Measurements from ENCODE around the gene IRF2BP2.
A peak's percentile ranks its signal among the peaks of the same experiment; 100 is the strongest.
"Not testable (repeated sequence)": the region's sequence is repeated elsewhere in the genome, so short reads cannot be mapped to it uniquely, and the experiment has no call there.

Gene IRF2BP2

GRCh38 chr1:234595899-234596298 is 14.1 kb downstream of the IRF2BP2 start:
- no peaks in the 10 kb centered on the region for H3K36me3 ChIP-seq (ENCODE audit: control insufficient read depth in 2 of 2, insufficient read depth in 1 of 2, low read length in 2 of 2)
- H3K4me3 ChIP-seq (ENCODE audit: low read depth, low read length), result no peak overlapping the region
- no peaks in the 10 kb centered on the region for H3K9me3 ChIP-seq (ENCODE audit: control insufficient read depth, insufficient read depth, low read depth, low read length)
- no peak overlapping the region for H3K27ac ChIP-seq (ENCODE audit: extremely low read depth, low read depth, low read length)
- ChIA-PET CTCF (interaction anchor here (0.8 to 1.3 kb wide), 3 partner anchors 11 to 97 kb away, joined by 3 to 5 read pairs (median 3); no protein-coding TSS in a partner anchor), POLR2A (interaction anchor here (0.6 to 1.3 kb wide), 2 partner anchors 9 to 13 kb away, joined by 3 read pairs; no protein-coding TSS in a partner anchor)
- H3K4me1 ChIP-seq (ENCODE audit: control insufficient read depth, insufficient read depth, low read length), result peaks cover 13% of the 10 kb centered on the region
- peak; percentile 15 for TF ChIP-seq SETDB1 (IDR thresholded peaks at IDR 0.05; ENCODE audit: insufficient read length, low read length)
- TF ChIP-seq ZNF138 (tag by site-specific recombination; IDR thresholded peaks at IDR 0.05; ENCODE audit: borderline replicate concordance), result no peak

- H3K9me3 ChIP-seq (ENCODE audit: control insufficient read depth, insufficient read depth, low read depth, low read length); H3K4me1 ChIP-seq (ENCODE audit: control insufficient read depth, insufficient read depth, low read length); H3K36me3 ChIP-seq (ENCODE audit: control insufficient read depth in 2 of 2, insufficient read depth in 1 of 2, low read length in 2 of 2); H3K27ac ChIP-seq (ENCODE audit: extremely low read depth, low read depth, low read length); POLR2A ChIA-PET; H3K4me3 ChIP-seq (ENCODE audit: low read depth, low read length); CTCF ChIA-PET: not testable (repeated sequence)
These were observed 15.4 kb downstream of the IRF2BP2 start for GRCh38 chr1:234594575-234594974.

GRCh38 chr1:234593771-234594504 is 16.0 kb downstream of the IRF2BP2 start:
- H3K36me3 ChIP-seq (ENCODE audit: control insufficient read depth in 2 of 2, insufficient read depth in 1 of 2, low read length in 2 of 2), result no peaks in the 10 kb centered on the region
- H3K27ac ChIP-seq (ENCODE audit: extremely low read depth, low read depth, low read length), result no peak overlapping the region
- H3K4me1 ChIP-seq (ENCODE audit: control insufficient read depth, insufficient read depth, low read length), result peaks cover under 1% of the 10 kb centered on the region; the same call in 1 of the 2 replicates
- H3K9me3 ChIP-seq (ENCODE audit: control insufficient read depth, insufficient read depth, low read depth, low read length), result no peaks in the 10 kb centered on the region
- ChIA-PET POLR2A (no interaction called here), CTCF (no interaction called here)
- TF ChIP-seq ZNF341 (tag by site-specific recombination; IDR thresholded peaks at IDR 0.05; ENCODE audit: low read depth) (no peak), SCRT2 (tag by site-specific recombination; IDR thresholded peaks at IDR 0.05) (peak; percentile 42; the same call in 1 of the 2 replicates)
- no peak overlapping the region for H3K4me3 ChIP-seq (ENCODE audit: low read depth, low read length)

GRCh38 chr1:234593109-234593508 is 16.9 kb downstream of the IRF2BP2 start:
- Histone ChIP-seq H3K4me1 (ENCODE audit: control insufficient read depth, insufficient read depth, low read length) (no peaks in the 10 kb centered on the region), H3K4me3 (ENCODE audit: low read depth, low read length) (no peak overlapping the region), H3K36me3 (ENCODE audit: control insufficient read depth in 2 of 2, insufficient read depth in 1 of 2, low read length in 2 of 2) (no peaks in the 10 kb centered on the region), H3K9me3 (ENCODE audit: control insufficient read depth, insufficient read depth, low read depth, low read length) (no peaks in the 10 kb centered on the region), H3K27ac (ENCODE audit: extremely low read depth, low read depth, low read length) (no peak overlapping the region)
- POLR2A ChIA-PET, result no interaction called here
- CTCF ChIA-PET, result no interaction called here
- no peak for TF ChIP-seq ZNF596 (tag by site-specific recombination; IDR thresholded peaks at IDR 0.05)
- TF ChIP-seq INSM2 (tag by site-specific recombination; IDR thresholded peaks at IDR 0.05), result no peak
- TF ChIP-seq ZIC2 (tag by site-specific recombination; IDR thresholded peaks at IDR 0.05), result no peak

GRCh38 chr1:234592240-234592639 is 17.7 kb downstream of the IRF2BP2 start:
- Histone ChIP-seq H3K36me3 (ENCODE audit: control insufficient read depth in 2 of 2, insufficient read depth in 1 of 2, low read length in 2 of 2) (no peaks in the 10 kb centered on the region), H3K4me1 (ENCODE audit: control insufficient read depth, insufficient read depth, low read length) (no peaks in the 10 kb centered on the region), H3K4me3 (ENCODE audit: low read depth, low read length) (no peak overlapping the region), H3K9me3 (ENCODE audit: control insufficient read depth, insufficient read depth, low read depth, low read length) (no peaks in the 10 kb centered on the region), H3K27ac (ENCODE audit: extremely low read depth, low read depth, low read length) (no peak overlapping the region)
- ChIA-PET CTCF (interaction anchor here (0.9 to 2.0 kb wide), 3 partner anchors 12 to 93 kb away, joined by 3 to 12 read pairs (median 6); no protein-coding TSS in a partner anchor), POLR2A (no interaction called here)
- TF ChIP-seq CTCF (tag by site-specific recombination; IDR thresholded peaks at IDR 0.05), result peak; percentile 41; the same call in 1 of the 2 replicates
- no peak for TF ChIP-seq PRDM4 (tag by site-specific recombination; IDR thresholded peaks at IDR 0.05)

Measured in HEK293 (cell line).